HepG2 (cell line): Measurements from ENCODE around the gene ACAP3. TPM values are rescaled to one million over a fixed set of nuclear protein-coding genes. Genes with fewer than 3 reads are reported as not detected.

Experiments used
- FOXA3 ChIP-seq: IDR thresholded peaks from 2 replicates; pipeline ENCODE4 v1.6.1; 2016; ENCODE audit warnings: missing genetic modification reagents, missing compliant biosample characterization
- HNRNPL ChIP-seq: fragments of 200-400 bp; formaldehyde crosslinking; IDR thresholded peaks from 2 replicates; pipeline ENCODE4 v1.6.1; 2017; ENCODE audit warnings: mild to moderate bottlenecking, low read depth, low read length
- JUN ChIP-seq: sonication (generic); formaldehyde crosslinking; IDR thresholded peaks from 2 replicates; pipeline ENCODE4 v1.4.0; 2020; ENCODE audit warnings: mild to moderate bottlenecking, missing genetic modification reagents
- JUND ChIP-seq: sonication (generic); formaldehyde crosslinking; IDR thresholded peaks from 2 replicates; pipeline ENCODE4 v1.8.0; 2022; ENCODE audit warnings: mild to moderate bottlenecking, missing genetic modification reagents
- NFAT5 ChIP-seq: sonication (generic); formaldehyde crosslinking; IDR thresholded peaks from 2 replicates; pipeline ENCODE4 v1.4.0; 2020; ENCODE audit warnings: missing genetic modification reagents
- NR2F6 ChIP-seq, 2 experiments: IDR thresholded peaks; 2 replicates each; pipeline ENCODE4 v1.6.1; 2016; ENCODE audit warnings: antibody characterized with exemption in 1 of 2, mild to moderate bottlenecking in 1 of 2
- PAWR ChIP-seq: sonication (generic); formaldehyde crosslinking; IDR thresholded peaks from 2 replicates; pipeline ENCODE4 v1.4.0; 2020; ENCODE audit warnings: missing genetic modification reagents, mild to moderate bottlenecking, borderline replicate concordance
- REPIN1 ChIP-seq: sonication (generic); formaldehyde crosslinking; IDR thresholded peaks from 2 replicates; pipeline ENCODE4 v1.8.0; 2022; ENCODE audit warnings: missing genetic modification reagents, low read depth, mild to moderate bottlenecking, borderline replicate concordance
- TIGD3 ChIP-seq: sonication (generic); formaldehyde crosslinking; IDR thresholded peaks from 2 replicates; pipeline ENCODE4 v1.5.1; 2020; ENCODE audit warnings: mild to moderate bottlenecking, missing genetic modification reagents, borderline replicate concordance
- ZNF275 ChIP-seq: sonication (generic); formaldehyde crosslinking; IDR thresholded peaks from 2 replicates; pipeline ENCODE4 v1.8.0; 2022; ENCODE audit warnings: missing genetic modification reagents, mild to moderate bottlenecking, inconsistent platforms, borderline replicate concordance
- ZNF362 ChIP-seq: sonication (generic); formaldehyde crosslinking; IDR thresholded peaks from 2 replicates; pipeline ENCODE4 v1.4.0; 2020; ENCODE audit warnings: missing genetic modification reagents, mild to moderate bottlenecking, borderline replicate concordance
- ZNF687 ChIP-seq: sonication (generic); formaldehyde crosslinking; IDR thresholded peaks from 2 replicates; pipeline ENCODE4 v1.5.1; 2020; ENCODE audit warnings: mild to moderate bottlenecking, missing genetic modification reagents, moderate library complexity
- polyA plus RNA-seq, 8 experiments: library from polyadenylated mRNA; depleted of rRNA in 3 of 8; stranded (reverse) in 7 of 8; unstranded in 1 of 8; fragments of >200 nt; fragmentation: Illumina TruSeq in 4 of 8; extraction: Trizol in 4 of 8; gene quantifications; 2 replicates each; pipeline versions ENCODE4 v1.2.1 to v1.2.3, GENCODE V29; 2011 to 2016; ENCODE audit warnings: low read depth in 4 of 8, missing spikeins in 1 of 8, mixed read lengths in 1 of 8; ENCODE audit not compliant: insufficient read depth in 1 of 8
- total RNA-seq, 5 experiments: library from RNA; depleted of rRNA; stranded (reverse); fragments of >200 nt; fragmentation: Illumina TruSeq; extraction: Trizol; gene quantifications; 2 replicates each; pipeline ENCODE4 v1.2.3, GENCODE V29; 2016; ENCODE audit warnings: low read depth in 1 of 5

The ACAP3 gene
- total and polyA plus RNA-seq, 2 of the 13 experiments (the other 11 are each of a cell fraction or from before 2014, with no cell fraction given): 29.4 to 50.8 TPM

GRCh38 chr1:1304331-1305299 lies 3.1 kb downstream of the ACAP3 start (continued):
- TF ChIP-seq ZNF687 (CRISPR knock-in tag): peak; percentile 93
- no peak for TF ChIP-seq NR2F6 (IDR thresholded peaks at IDR 0.05)
- no peak for TF ChIP-seq NR2F6 (CRISPR knock-in tag; IDR thresholded peaks at IDR 0.05)
- 0 out of 2 replicates have a peak, but pooled peaks have one; percentile 38 for TF ChIP-seq HNRNPL
- no peak for TF ChIP-seq NFAT5 (CRISPR knock-in tag)
- no peak for TF ChIP-seq PAWR (CRISPR knock-in tag)
- TF ChIP-seq JUND (CRISPR knock-in tag): peak; percentile 66
- TF ChIP-seq FOXA3 (CRISPR knock-in tag): 0 out of 2 replicates have a peak, but pooled peaks have one; percentile 5
- 0 out of 2 replicates have a peak, but pooled peaks have one; percentile 24 for TF ChIP-seq ZNF362 (CRISPR knock-in tag)
- peak; percentile 66; the same call in 1 of the 2 replicates for TF ChIP-seq JUN (CRISPR knock-in tag)
- 0 out of 2 replicates have a peak, but pooled peaks have one; percentile 5 for TF ChIP-seq ZNF275 (CRISPR knock-in tag)
- TF ChIP-seq REPIN1: no peak; the same call in 1 of the 2 replicates
- TF ChIP-seq TIGD3 (CRISPR knock-in tag): 0 out of 2 replicates have a peak, but pooled peaks have one; percentile 27
